H1 (cell line): ENCODE measurements around the gene BIN2. TPM values are rescaled to one million over a fixed set of nuclear protein-coding genes. Genes with fewer than 3 reads are reported as not detected.

Experiments
- CTCF ChIA-PET: fragments of 300-600 bp; sonication (Branson Sonifier 250); formaldehyde crosslinking; loops from one replicate; lab custom pipeline; 2021; ENCODE audit not compliant: partially characterized antibody; lab: Charles Lee
- POLR2A ChIA-PET: fragments of 300-600 bp; sonication (Branson Sonifier 250); formaldehyde crosslinking; loops from one replicate; lab custom pipeline; 2021; ENCODE audit warnings: inconsistent platforms; ENCODE audit not compliant: partially characterized antibody; lab: Charles Lee
- DNase-seq, 2 experiments: peaks; one replicate each; pipeline versions ENCODE4 v3.0.0 to v3.0.0-alpha.2; 2010 to 2022; ENCODE audit warnings: low spot score in 2 of 2, low read depth in 1 of 2, mixed read lengths in 1 of 2
- FAIRE-seq: peaks from 2 replicates; lab custom pipeline; 2011; peaks lifted over from hg19 to GRCh38; lab: Jason Lieb, UNC
- H2AFZ ChIP-seq: 2 replicates; pipeline ENCODE4 v1.8.1; 2012; ENCODE audit warnings: low read length, inconsistent platforms
- H2AK5ac ChIP-seq: 2 replicates; pipeline ENCODE4 v1.6.1; 2013; ENCODE audit warnings: low read depth, low read length
- H2BK120ac ChIP-seq: replicated peaks from 2 replicates; pipeline ENCODE3; 2013; ENCODE audit warnings: low read depth, low read length, inconsistent platforms
- H2BK12ac ChIP-seq: 2 replicates; pipeline ENCODE4 v1.6.1; 2013; ENCODE audit warnings: low read depth, low read length
- H2BK15ac ChIP-seq: 2 replicates; pipeline ENCODE4 v1.6.1; 2013; ENCODE audit warnings: low read length
- H2BK20ac ChIP-seq: 2 replicates; pipeline ENCODE4 v1.6.1; 2013; ENCODE audit warnings: low read length
- H2BK5ac ChIP-seq: 2 replicates; pipeline ENCODE4 v1.6.1; 2013; ENCODE audit warnings: low read depth, low read length
- H3K14ac ChIP-seq: 2 replicates; pipeline ENCODE4 v1.6.1; 2013; ENCODE audit warnings: inconsistent platforms; ENCODE audit not compliant: insufficient read length
- H3K18ac ChIP-seq: 2 replicates; pipeline ENCODE4 v1.6.1; 2013; ENCODE audit warnings: low read length; ENCODE audit errors: extremely low read depth
- H3K23ac ChIP-seq: 2 replicates; pipeline ENCODE4 v1.6.1; 2013; ENCODE audit warnings: inconsistent platforms; ENCODE audit not compliant: insufficient read length
- H3K23me2 ChIP-seq: 2 replicates; pipeline ENCODE4 v1.6.1; 2013; ENCODE audit warnings: low read depth, low read length
- H3K27ac ChIP-seq: 2 replicates; pipeline ENCODE4 v1.6.1; 2011; ENCODE audit warnings: low read depth, low read length, inconsistent platforms
- H3K27me3 ChIP-seq, 4 experiments: replicated peaks in 1 of 4; 1 replicate in 1 of 4; 2 replicates in 3 of 4; pipeline versions ENCODE4 v1.6.1 to v1.8.1; 2011 to 2013; ENCODE audit warnings: low read length in 3 of 4, mild to moderate bottlenecking in 3 of 4, inconsistent platforms in 2 of 4, mixed read lengths in 2 of 4, moderate library complexity in 1 of 4; ENCODE audit not compliant: control insufficient read depth in 3 of 4, insufficient read depth in 3 of 4; ENCODE audit errors: extremely low read depth in 1 of 4
- H3K36me3 ChIP-seq, 4 experiments: 2 replicates each; pipeline versions ENCODE4 v1.6.1 to v1.8.1; 2011 to 2013; ENCODE audit warnings: mild to moderate bottlenecking in 4 of 4, low read length in 3 of 4, moderate library complexity in 2 of 4, control low read depth in 1 of 4, inconsistent platforms in 1 of 4; ENCODE audit not compliant: insufficient read depth in 4 of 4, control insufficient read depth in 2 of 4
- H3K4ac ChIP-seq: replicated peaks from 2 replicates; pipeline ENCODE3; 2013; ENCODE audit warnings: low read length, low read depth, mixed read lengths, inconsistent platforms; ENCODE audit not compliant: insufficient read length
- H3K4me1 ChIP-seq, 4 experiments: replicated peaks in 1 of 4; 1 replicate in 1 of 4; 2 replicates in 3 of 4; pipeline versions ENCODE4 v1.6.1 to v1.8.1; 2011 to 2013; ENCODE audit warnings: low read length in 3 of 4, inconsistent platforms in 2 of 4, mixed read lengths in 1 of 4; ENCODE audit not compliant: insufficient read depth in 4 of 4, control insufficient read depth in 3 of 4
- H3K4me2 ChIP-seq, 2 experiments: 2 replicates each; pipeline versions ENCODE4 v1.6.1 to v1.8.1; 2011 to 2013; ENCODE audit warnings: low read depth in 2 of 2, low read length in 2 of 2, control low read depth in 1 of 2, inconsistent platforms in 1 of 2, mild to moderate bottlenecking in 1 of 2; ENCODE audit not compliant: insufficient read depth in 1 of 2
- H3K4me3 ChIP-seq, 4 experiments: fragments of 200-600, 300-600 bp in 1 of 4; sonication (generic), shearing (Covaris generic), sonication (Bioruptor Twin) in 1 of 4; 2 replicates each; pipeline versions ENCODE4 v1.5.1 to v1.8.1; 2011 to 2016; ENCODE audit warnings: low read length in 4 of 4, low read depth in 3 of 4, control low read depth in 2 of 4, inconsistent platforms in 2 of 4, mild to moderate bottlenecking in 2 of 4, mixed read lengths in 1 of 4, moderate library complexity in 1 of 4; ENCODE audit not compliant: insufficient read depth in 2 of 4; ENCODE audit errors: extremely low read depth in 1 of 4
- H3K56ac ChIP-seq: replicated peaks from 2 replicates; pipeline ENCODE3; 2013; ENCODE audit warnings: low read depth, mild to moderate bottlenecking, mixed read lengths, low read length, inconsistent platforms; ENCODE audit not compliant: insufficient read length
- H3K79me1 ChIP-seq: 2 replicates; pipeline ENCODE4 v1.6.1; 2013; ENCODE audit warnings: low read depth, low read length, control low read depth
- H3K79me2 ChIP-seq, 2 experiments: 2 replicates each; pipeline versions ENCODE4 v1.6.1 to v1.8.1; 2012 to 2013; ENCODE audit warnings: low read length in 2 of 2, mild to moderate bottlenecking in 2 of 2, inconsistent platforms in 1 of 2; ENCODE audit not compliant: insufficient read depth in 2 of 2, control insufficient read depth in 1 of 2
- H3K9ac ChIP-seq, 4 experiments: replicated peaks in 1 of 4; 1 replicate in 1 of 4; 2 replicates in 3 of 4; pipeline versions ENCODE4 v1.6.1 to v1.8.1; 2011 to 2013; ENCODE audit warnings: low read depth in 3 of 4, low read length in 3 of 4, control low read depth in 2 of 4, mild to moderate bottlenecking in 2 of 4, moderate library complexity in 2 of 4, inconsistent platforms in 1 of 4; ENCODE audit errors: extremely low read depth in 1 of 4
- H3K9me3 ChIP-seq, 2 experiments: 2 replicates each; pipeline versions ENCODE4 v1.6.1 to v1.8.1; 2012 to 2013; ENCODE audit warnings: mild to moderate bottlenecking in 2 of 2, moderate library complexity in 2 of 2, control low read depth in 1 of 2, inconsistent platforms in 1 of 2, low read depth in 1 of 2, low read length in 1 of 2, mixed read lengths in 1 of 2; ENCODE audit not compliant: insufficient read depth in 2 of 2
- H4K20me1 ChIP-seq, 2 experiments: replicated peaks in 1 of 2; 2 replicates each; pipeline versions ENCODE3 to v1.8.1; 2011 to 2013; ENCODE audit warnings: inconsistent platforms in 2 of 2, low read length in 2 of 2, mild to moderate bottlenecking in 1 of 2; ENCODE audit not compliant: insufficient read depth in 2 of 2, control insufficient read depth in 1 of 2
- H4K5ac ChIP-seq: 2 replicates; pipeline ENCODE4 v1.6.1; 2013; ENCODE audit warnings: low read length, low read depth, mixed read lengths, inconsistent platforms; ENCODE audit not compliant: insufficient read length
- H4K8ac ChIP-seq: 2 replicates; pipeline ENCODE4 v1.8.0; 2013; ENCODE audit warnings: mild to moderate bottlenecking, moderate library complexity, low read length, inconsistent platforms; ENCODE audit not compliant: insufficient read depth; ENCODE audit errors: extremely low read depth
- H4K91ac ChIP-seq: replicated peaks from 2 replicates; pipeline ENCODE3; 2013; ENCODE audit warnings: low read length, mixed read lengths, inconsistent platforms; ENCODE audit not compliant: insufficient read length
- BRCA1 ChIP-seq: IDR thresholded peaks from 2 replicates; pipeline ENCODE4 v1.6.1; 2012; ENCODE audit warnings: low read depth, low read length, improper control_type of control experiment
- CBX8 ChIP-seq: fragments of 300-800, 300-1000 bp; sonication (generic); IDR thresholded peaks from 2 replicates; pipeline ENCODE4 v1.7.1; 2016; ENCODE audit warnings: low read depth, low read length, borderline replicate concordance
- EP300 ChIP-seq, 2 experiments: IDR thresholded peaks; 1 replicate in 1 of 2; 2 replicates in 1 of 2; pipeline ENCODE4 v1.6.1; 2011 to 2012; ENCODE audit warnings: low read depth in 2 of 2, low read length in 2 of 2, mild to moderate bottlenecking in 2 of 2, borderline replicate concordance in 1 of 2, inconsistent platforms in 1 of 2, moderate library complexity in 1 of 2
- HDAC6 ChIP-seq: IDR thresholded peaks from one replicate; pipeline ENCODE4 v1.7.1; 2012; ENCODE audit warnings: low read depth, mild to moderate bottlenecking, inconsistent platforms, low read length, moderate library complexity
- MAFK ChIP-seq: IDR thresholded peaks from 2 replicates; pipeline ENCODE4 v1.6.1; 2012; ENCODE audit warnings: low read depth, mild to moderate bottlenecking, improper control_type of control experiment, low read length
- RBBP5 ChIP-seq: IDR thresholded peaks from 2 replicates; pipeline ENCODE4 v1.7.1; 2012; ENCODE audit warnings: low read depth, mild to moderate bottlenecking, inconsistent platforms, low read length, moderate library complexity, borderline replicate concordance
- RXRA ChIP-seq: IDR thresholded peaks from 2 replicates; pipeline ENCODE4 v1.6.1; 2011; ENCODE audit warnings: low read depth, mild to moderate bottlenecking, low read length, moderate library complexity; ENCODE audit not compliant: insufficient read depth
- SP2 ChIP-seq: IDR thresholded peaks from 2 replicates; pipeline ENCODE4 v1.6.1; 2012; ENCODE audit warnings: mild to moderate bottlenecking, low read length, inconsistent platforms
- TAF7 ChIP-seq: optimal IDR thresholded peaks from 2 replicates; pipeline ENCODE3; 2011; ENCODE audit warnings: low read depth, mild to moderate bottlenecking, inconsistent platforms, low read length, moderate library complexity, borderline replicate concordance
- YY1 ChIP-seq: IDR thresholded peaks from 2 replicates; pipeline ENCODE4 v1.6.1; 2011; ENCODE audit warnings: low read depth, mild to moderate bottlenecking, low read length
- WGBS, 2 experiments: shearing (Covaris generic) in 1 of 2; methylation state at CpG; one replicate each; pipeline versions ENCODE4 v1.1.6 to v1.1.7; 2013 to 2015; ENCODE audit warnings: low lambda C conversion rate in 2 of 2, mixed read lengths in 2 of 2, inconsistent platforms in 1 of 2, low coverage in 1 of 2, missing lambda C conversion rate in 1 of 2; ENCODE audit not compliant: insufficient replicate concordance in 2 of 2, insufficient coverage in 1 of 2, insufficient read length in 1 of 2; ENCODE audit errors: extremely low coverage in 1 of 2, missing lambda C conversion rate in 1 of 2; 5-methylcytosine and 5-hydroxymethylcytosine counted together
- polyA plus RNA-seq, 7 experiments: library from polyadenylated mRNA; depleted of rRNA in 3 of 7; stranded (reverse) in 5 of 7; unstranded in 2 of 7; fragments of >200 nt in 5 of 7; fragments of 200-250 nt in 2 of 7; gene quantifications; 1 replicate in 5 of 7; 2 replicates in 1 of 7; 4 replicates in 1 of 7; pipeline versions ENCODE4 v1.2.1 to v1.2.3, GENCODE V29; 2011 to 2013; ENCODE audit warnings: missing spikeins in 2 of 7, mixed read lengths in 2 of 7
- total RNA-seq: library from RNA; stranded (reverse); fragmentation: NEBNext Ultra II Directional; extraction: Animal tissue kit (Norgen Biotek cat#: 25700); gene quantifications from 2 replicates; pipeline ENCODE4 v1.2.1, GENCODE V29; 2021
- TF ChIP-seq, protein P1 (sequence below), 3 experiments: IDR thresholded peaks; 1 replicate in 2 of 3; 2 replicates in 1 of 3; pipeline versions ENCODE4 v1.5.1 to v1.6.1; 2011; ENCODE audit warnings: low read length in 3 of 3, mild to moderate bottlenecking in 3 of 3, inconsistent platforms in 2 of 3, low read depth in 1 of 3, moderate library complexity in 1 of 3; ENCODE audit not compliant: insufficient read depth in 1 of 3; ENCODE audit errors: control extremely low read depth in 1 of 3

The BIN2 gene
- total and polyA plus RNA-seq, 2 of the 8 experiments (the other 6 are each of a cell fraction or from before 2014, with no cell fraction given) = not detected

DNA sequence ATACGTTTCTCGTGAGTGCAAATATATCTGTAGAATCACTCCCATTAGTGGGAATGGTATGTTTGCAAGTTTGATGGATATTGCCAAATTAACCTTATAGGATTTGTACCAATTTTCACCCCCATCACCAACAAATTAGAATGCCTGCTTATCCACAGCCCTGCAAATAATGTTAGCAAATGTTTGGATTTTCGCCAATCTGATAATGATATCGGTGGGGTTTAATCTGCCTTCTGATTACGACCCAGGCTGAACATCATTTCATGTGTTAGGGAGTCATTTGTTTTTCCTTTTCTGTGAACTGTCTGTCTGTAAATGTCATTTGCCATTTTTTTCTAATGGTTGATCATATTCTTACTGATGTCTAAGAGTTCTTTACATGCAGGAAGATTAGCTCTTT lies 89.4 kb downstream of the BIN2 start:
- H3K56ac ChIP-seq = no peak overlapping the region
- POLR2A ChIA-PET = no interaction called here
- DNase-seq = no peak
- H3K27me3 ChIP-seq = no peaks in the 10 kb centered on the region
- no peak overlapping the region for H2BK12ac ChIP-seq
- CTCF ChIA-PET = interaction anchor here (0.7 to 1.5 kb wide), 3 partner anchors 18 to 107 kb away, joined by 3 to 4 read pairs (median 3); no protein-coding TSS in a partner anchor
- H3K14ac ChIP-seq = no peak overlapping the region
- no peak overlapping the region for H2AFZ ChIP-seq
- no peak overlapping the region for H2BK20ac ChIP-seq
- FAIRE-seq = no peak
- no peaks in the 10 kb centered on the region for H3K79me1 ChIP-seq
- peaks cover 0 to 5% (median 1%) of the 10 kb centered on the region in 4 experiments; a peak in 6 of 7 replicates for H3K4me1 ChIP-seq
- H3K27ac ChIP-seq = no peak overlapping the region
- no peak overlapping the region for H3K4ac ChIP-seq
- H2BK15ac ChIP-seq = no peak overlapping the region
- H3K9me3 ChIP-seq = no peaks in the 10 kb centered on the region
- H4K91ac ChIP-seq = no peak overlapping the region
- no peak overlapping the region for H4K8ac ChIP-seq
- no peak overlapping the region for H2BK120ac ChIP-seq
- H2AK5ac ChIP-seq = no peak overlapping the region
- no peaks in the 10 kb centered on the region for H4K20me1 ChIP-seq
- H3K4me2 ChIP-seq = no peak overlapping the region
- 94% methylated on average over 5 of the region's 5 CpGs; no CpG with 5 or more reads in 1 of the 2 experiments for WGBS, 2 experiments
- H3K4me3 ChIP-seq = no peak overlapping the region
- peaks cover 0 to under 1% of the 10 kb centered on the region in 2 experiments; a peak in 2 of 4 replicates for H3K79me2 ChIP-seq
- H2BK5ac ChIP-seq = no peak overlapping the region
- H3K9ac ChIP-seq = no peak overlapping the region
- no peak overlapping the region for H4K5ac ChIP-seq
- peaks cover 3% of the 10 kb centered on the region for H3K23me2 ChIP-seq
- no peaks in the 10 kb centered on the region for H3K36me3 ChIP-seq
- H3K23ac ChIP-seq = no peak overlapping the region
- no peak overlapping the region for H3K18ac ChIP-seq
- TF ChIP-seq RBBP5 (no peak), SP2 (no peak), CBX8 (no peak), RXRA (no peak), HDAC6 (no peak), MAFK (no peak), EP300 (IDR thresholded peaks at IDR 0.05; ENCODE audit: borderline replicate concordance in 1 of 2, low read depth in 2 of 2, low read length in 2 of 2) (no peak), TAF7 (no peak), BRCA1 (no peak), YY1 (no peak)
- TF ChIP-seq, protein P1, sequence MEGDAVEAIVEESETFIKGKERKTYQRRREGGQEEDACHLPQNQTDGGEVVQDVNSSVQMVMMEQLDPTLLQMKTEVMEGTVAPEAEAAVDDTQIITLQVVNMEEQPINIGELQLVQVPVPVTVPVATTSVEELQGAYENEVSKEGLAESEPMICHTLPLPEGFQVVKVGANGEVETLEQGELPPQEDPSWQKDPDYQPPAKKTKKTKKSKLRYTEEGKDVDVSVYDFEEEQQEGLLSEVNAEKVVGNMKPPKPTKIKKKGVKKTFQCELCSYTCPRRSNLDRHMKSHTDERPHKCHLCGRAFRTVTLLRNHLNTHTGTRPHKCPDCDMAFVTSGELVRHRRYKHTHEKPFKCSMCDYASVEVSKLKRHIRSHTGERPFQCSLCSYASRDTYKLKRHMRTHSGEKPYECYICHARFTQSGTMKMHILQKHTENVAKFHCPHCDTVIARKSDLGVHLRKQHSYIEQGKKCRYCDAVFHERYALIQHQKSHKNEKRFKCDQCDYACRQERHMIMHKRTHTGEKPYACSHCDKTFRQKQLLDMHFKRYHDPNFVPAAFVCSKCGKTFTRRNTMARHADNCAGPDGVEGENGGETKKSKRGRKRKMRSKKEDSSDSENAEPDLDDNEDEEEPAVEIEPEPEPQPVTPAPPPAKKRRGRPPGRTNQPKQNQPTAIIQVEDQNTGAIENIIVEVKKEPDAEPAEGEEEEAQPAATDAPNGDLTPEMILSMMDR (IDR thresholded peaks at IDR 0.05; ENCODE audit: control extremely low read depth in 1 of 3, insufficient read depth in 1 of 3, low read depth in 1 of 3, low read length in 3 of 3) = no peak
